Lower leg skin (tissue), 3 donors: Measurements from ENCODE around the gene DLK2.

Source experiments
- CTCF ChIP-seq, 3 donors: fragments of 450-650 bp; IDR thresholded peaks; one replicate each; pipeline ENCODE4 v1.5.1; 2016; ENCODE audit warnings: antibody characterized with exemption in 3 of 3, mild to moderate bottlenecking in 3 of 3, moderate library complexity in 2 of 3
- POLR2A ChIP-seq, 2 donors: fragments of 450-650 bp; IDR thresholded peaks; one replicate each; pipeline ENCODE4 v1.6.1; 2016 to 2017; ENCODE audit warnings: antibody characterized with exemption in 2 of 2, mild to moderate bottlenecking in 1 of 2, moderate library complexity in 1 of 2

GRCh38 chr6:43478008-43478372 lies 22.6 kb upstream of the DLK2 start:
- no peak for TF ChIP-seq POLR2A (IDR thresholded peaks at IDR 0.05)
- TF ChIP-seq CTCF (IDR thresholded peaks at IDR 0.05), result no peak
